PFSK-1 (cell line): ENCODE results near the gene U2SURP.

ENCODE experiments used
- FOXP2 ChIP-seq: optimal IDR thresholded peaks from 2 replicates; pipeline ENCODE3; 2011; ENCODE audit warnings: borderline replicate concordance, control low read depth, inconsistent platforms; ENCODE audit not compliant: insufficient read depth; ENCODE audit errors: extremely low read length, extremely low read depth
- POLR2AphosphoS5 ChIP-seq: IDR thresholded peaks from 2 replicates; pipeline ENCODE4 v1.6.1; 2012; ENCODE audit warnings: low read depth, mild to moderate bottlenecking, control low read depth, low read length, moderate library complexity
- REST ChIP-seq, 2 experiments: IDR thresholded peaks; 2 replicates each; pipeline versions ENCODE4 v1.6.1 to v1.8.0; 2011 to 2012; ENCODE audit warnings: low read depth in 2 of 2, low read length in 2 of 2, control low read depth in 1 of 2, inconsistent platforms in 1 of 2, mild to moderate bottlenecking in 1 of 2, moderate library complexity in 1 of 2; ENCODE audit not compliant: insufficient read depth in 1 of 2
- SIN3A ChIP-seq: IDR thresholded peaks from 2 replicates; pipeline ENCODE4 v1.6.1; 2012; ENCODE audit warnings: mild to moderate bottlenecking, low read length, moderate library complexity, borderline replicate concordance; ENCODE audit not compliant: insufficient read depth
- TAF1 ChIP-seq: IDR thresholded peaks from 2 replicates; pipeline ENCODE4 v1.6.1; 2012; ENCODE audit warnings: low read length, control low read depth, borderline replicate concordance; ENCODE audit not compliant: insufficient read depth

U2SURP gene

GRCh38 chr3:143064777-143065176 is 63.4 kb downstream of the U2SURP start:
- TF ChIP-seq FOXP2 (no peak), REST (IDR thresholded peaks at IDR 0.05; ENCODE audit: insufficient read depth in 1 of 2, low read depth in 2 of 2, low read length in 2 of 2) (no peak), POLR2AphosphoS5 (no peak)

- TF ChIP-seq TAF1 (no peak), POLR2AphosphoS5 (no peak), REST (IDR thresholded peaks at IDR 0.05; ENCODE audit: insufficient read depth in 1 of 2, low read depth in 2 of 2, low read length in 2 of 2) (no peak), SIN3A (no peak), FOXP2 (no peak)
These were observed 64.0 kb downstream of the U2SURP start for GRCh38 chr3:143065364-143065763.

GRCh38 chr3:143066033-143066432 is 64.7 kb downstream of the U2SURP start:
- TF ChIP-seq FOXP2 (no peak), SIN3A (no peak)

GRCh38 chr3:143067201-143067600 is 65.8 kb downstream of the U2SURP start:
- TF ChIP-seq TAF1 (no peak), POLR2AphosphoS5 (no peak), FOXP2 (no peak), REST (IDR thresholded peaks at IDR 0.05; ENCODE audit: insufficient read depth in 1 of 2, low read depth in 2 of 2, low read length in 2 of 2) (no peak), SIN3A (no peak)

GRCh38 chr3:143068059-143068458 is 66.7 kb downstream of the U2SURP start:
- TF ChIP-seq FOXP2 = no peak
- TF ChIP-seq POLR2AphosphoS5 = no peak
- no peak for TF ChIP-seq TAF1
- TF ChIP-seq SIN3A = no peak
- TF ChIP-seq REST (IDR thresholded peaks at IDR 0.05; ENCODE audit: insufficient read depth in 1 of 2, low read depth in 2 of 2, low read length in 2 of 2) = no peak
